Gastrocnemius medialis (tissue), 4 donors: ENCODE results near the gene CADM2. TPM values are rescaled to one million over a fixed set of nuclear protein-coding genes. Genes with fewer than 3 reads are reported as not detected.
A peak's percentile ranks its signal among the peaks of the same experiment; 100 is the strongest.

Experiments
- ATAC-seq, 2 donors: fragments of 150-250 bp; one replicate each; pipeline ENCODE4 v1.9.1; 2016
- DNase-seq, 2 donors: peaks; one replicate each; pipeline ENCODE4 v3.0.0-alpha.2; 2019
- H3K27ac ChIP-seq, 4 donors: fragments of 200-600 bp; sonication (generic); 1 replicate in 1 of 4; 2 replicates in 3 of 4; pipeline ENCODE4 v1.5.1; 2016 to 2018; ENCODE audit warnings: mild to moderate bottlenecking in 2 of 4, moderate library complexity in 1 of 4
- H3K27me3 ChIP-seq, 3 donors: fragments of 200-600 bp; sonication (generic) in 2 of 3; 1 replicate in 1 of 3; 2 replicates in 2 of 3; pipeline versions ENCODE4 v1.5.1 to v1.6.0; 2016 to 2019; ENCODE audit warnings: mild to moderate bottlenecking in 1 of 3, moderate library complexity in 1 of 3
- H3K36me3 ChIP-seq, 2 donors: fragments of 200-600 bp; sonication (generic) in 1 of 2; one replicate each; pipeline ENCODE4 v1.5.1; 2017 to 2018
- H3K4me1 ChIP-seq, 2 donors: fragments of 200-600 bp; sonication (generic) in 1 of 2; one replicate each; pipeline ENCODE4 v1.5.1; 2016 to 2017; ENCODE audit warnings: mild to moderate bottlenecking in 2 of 2
- H3K4me3 ChIP-seq, 4 donors: fragments of 200-600 bp; sonication (generic) in 3 of 4; 1 replicate in 1 of 4; 2 replicates in 3 of 4; pipeline ENCODE4 v1.5.1; 2016 to 2019; ENCODE audit warnings: mild to moderate bottlenecking in 2 of 4
- H3K9me3 ChIP-seq, 3 donors: fragments of 200-600 bp; sonication (generic) in 2 of 3; 1 replicate in 1 of 3; 2 replicates in 2 of 3; pipeline ENCODE4 v1.5.1; 2016 to 2019
- POLR2A ChIP-seq, 2 donors: fragments of 450-650 bp; IDR thresholded peaks; one replicate each; pipeline ENCODE4 v1.6.1; 2017; ENCODE audit warnings: antibody characterized with exemption in 2 of 2, mild to moderate bottlenecking in 2 of 2, moderate library complexity in 2 of 2
- in situ Hi-C, 4 donors: fragments of 200-750 bp; cut with MboI; loops; one replicate each; pipeline versions ENCODE4 v1.15.0 to v1.8.0; 2017; ENCODE audit warnings: low sequenced_read_pairs in 4 of 4
- intact Hi-C: fragments of 100-400 bp; cut with DNase I; formaldehyde crosslinking; loops from one replicate; pipeline ENCODE4 v1.15.1; 2023; ENCODE audit warnings: low total_unique reads
- total RNA-seq, 4 donors: library from RNA; depleted of rRNA; stranded (reverse); fragments of >200 nt; gene quantifications; one replicate each; pipeline versions ENCODE4 v1.1.0 to v1.2.3, GENCODE V29; 2016
- TF ChIP-seq, protein P1 (sequence below), 5 experiments: fragments of 450-650 bp in 3 of 5; fragments of 200-600 bp in 2 of 5; sonication (generic) in 2 of 5; IDR thresholded peaks in 4 of 5; conservative IDR thresholded peaks in 1 of 5; 1 replicate in 4 of 5; 2 replicates in 1 of 5; pipeline ENCODE4 v1.5.1; 2016 to 2019; ENCODE audit warnings: antibody characterized with exemption in 5 of 5, mild to moderate bottlenecking in 3 of 5, moderate library complexity in 3 of 5

CADM2 gene
- total RNA-seq, 4 donors from 2014 or later, result 2.7 to 9.0 (median 6.0) TPM

DNA sequence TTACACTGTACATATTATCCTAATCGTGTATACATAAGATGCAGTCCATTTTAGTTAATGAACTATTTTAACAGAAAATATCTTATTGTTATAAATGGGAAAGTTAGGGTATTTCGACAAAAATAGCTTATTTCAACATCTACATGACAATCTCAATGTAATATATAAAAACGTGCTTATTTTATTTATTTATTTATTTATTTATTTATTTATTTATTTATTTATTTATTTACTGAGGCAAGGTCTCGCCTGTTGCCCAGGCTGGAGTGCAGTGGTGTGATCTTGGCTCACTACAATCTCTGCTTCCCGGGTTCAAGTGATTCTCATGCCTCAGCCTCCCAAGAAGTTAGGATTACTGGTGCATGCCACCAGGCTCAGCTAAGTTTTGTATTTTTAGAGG, 614.2 kb downstream of the CADM2 start:
- intact Hi-C loops, result no loop called here
- no peak overlapping the region for H3K4me3 ChIP-seq
- no peaks in the 10 kb centered on the region for H3K27me3 ChIP-seq
- ATAC-seq, result no peak
- in situ Hi-C loops, result loop anchor here in 2 of 4 donors (10.0 to 25.0 kb wide), 3 partner anchors 598 to 1036 kb away; no protein-coding TSS in a partner anchor
- no peak for TF ChIP-seq POLR2A (IDR thresholded peaks at IDR 0.05)
- TF ChIP-seq, protein P1, sequence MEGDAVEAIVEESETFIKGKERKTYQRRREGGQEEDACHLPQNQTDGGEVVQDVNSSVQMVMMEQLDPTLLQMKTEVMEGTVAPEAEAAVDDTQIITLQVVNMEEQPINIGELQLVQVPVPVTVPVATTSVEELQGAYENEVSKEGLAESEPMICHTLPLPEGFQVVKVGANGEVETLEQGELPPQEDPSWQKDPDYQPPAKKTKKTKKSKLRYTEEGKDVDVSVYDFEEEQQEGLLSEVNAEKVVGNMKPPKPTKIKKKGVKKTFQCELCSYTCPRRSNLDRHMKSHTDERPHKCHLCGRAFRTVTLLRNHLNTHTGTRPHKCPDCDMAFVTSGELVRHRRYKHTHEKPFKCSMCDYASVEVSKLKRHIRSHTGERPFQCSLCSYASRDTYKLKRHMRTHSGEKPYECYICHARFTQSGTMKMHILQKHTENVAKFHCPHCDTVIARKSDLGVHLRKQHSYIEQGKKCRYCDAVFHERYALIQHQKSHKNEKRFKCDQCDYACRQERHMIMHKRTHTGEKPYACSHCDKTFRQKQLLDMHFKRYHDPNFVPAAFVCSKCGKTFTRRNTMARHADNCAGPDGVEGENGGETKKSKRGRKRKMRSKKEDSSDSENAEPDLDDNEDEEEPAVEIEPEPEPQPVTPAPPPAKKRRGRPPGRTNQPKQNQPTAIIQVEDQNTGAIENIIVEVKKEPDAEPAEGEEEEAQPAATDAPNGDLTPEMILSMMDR (IDR thresholded peaks at IDR 0.05 in 4 of 5, conservative IDR thresholded peaks at IDR 0.05 in 1 of 5), result no peak
- no peaks in the 10 kb centered on the region for H3K9me3 ChIP-seq
- no peaks in the 10 kb centered on the region for H3K4me1 ChIP-seq
- DNase-seq, result no peak
- H3K36me3 ChIP-seq, result no peaks in the 10 kb centered on the region
- no peak overlapping the region for H3K27ac ChIP-seq

DNA sequence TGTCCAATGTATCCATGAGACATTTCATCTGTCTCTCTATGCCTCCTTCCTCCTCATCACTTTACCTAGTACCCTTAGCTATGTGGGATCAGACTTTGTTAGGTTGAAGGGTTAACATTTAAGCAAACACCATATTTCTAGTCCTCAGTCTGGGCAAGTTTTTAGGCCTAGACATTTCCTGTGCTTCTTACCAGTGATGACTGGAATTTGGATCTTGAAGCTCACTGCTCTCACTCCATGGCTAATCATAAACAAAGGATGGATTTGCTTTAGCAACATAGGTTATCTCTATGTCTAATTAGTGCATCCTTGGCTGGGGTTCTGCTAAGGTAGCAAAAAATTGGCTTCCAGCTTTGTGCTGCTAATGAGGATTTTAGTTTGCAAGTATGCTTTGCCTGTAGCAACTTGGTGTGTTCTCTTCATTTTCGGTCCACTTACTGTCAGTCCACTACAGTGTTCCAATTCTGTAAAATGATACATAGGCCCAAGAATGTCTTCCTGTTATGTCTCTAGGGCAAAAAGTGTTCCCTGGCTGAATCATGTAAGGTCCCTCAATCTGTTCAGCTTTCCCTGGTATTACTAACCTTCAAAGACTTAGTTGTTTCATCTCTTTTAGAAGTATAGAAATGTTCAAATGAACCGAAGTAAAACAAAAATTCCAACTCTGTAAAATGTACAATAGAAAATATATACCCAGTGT, 615.4 kb downstream of the CADM2 start:
- no peaks in the 10 kb centered on the region for H3K9me3 ChIP-seq
- H3K4me3 ChIP-seq, result no peak overlapping the region
- no peaks in the 10 kb centered on the region for H3K27me3 ChIP-seq
- DNase-seq (no peak), ATAC-seq (no peak)
- H3K4me1 ChIP-seq, result no peaks in the 10 kb centered on the region
- in situ Hi-C loops (loop anchor here in 2 of 4 donors (10.0 to 25.0 kb wide), 3 partner anchors 599 to 1037 kb away; no protein-coding TSS in a partner anchor), intact Hi-C loops (no loop called here)
- H3K27ac ChIP-seq, result no peak overlapping the region
- TF ChIP-seq, protein P1 (IDR thresholded peaks at IDR 0.05 in 4 of 5, conservative IDR thresholded peaks at IDR 0.05 in 1 of 5), result no peak
- no peak for TF ChIP-seq POLR2A (IDR thresholded peaks at IDR 0.05)
- H3K36me3 ChIP-seq, result no peaks in the 10 kb centered on the region

DNA sequence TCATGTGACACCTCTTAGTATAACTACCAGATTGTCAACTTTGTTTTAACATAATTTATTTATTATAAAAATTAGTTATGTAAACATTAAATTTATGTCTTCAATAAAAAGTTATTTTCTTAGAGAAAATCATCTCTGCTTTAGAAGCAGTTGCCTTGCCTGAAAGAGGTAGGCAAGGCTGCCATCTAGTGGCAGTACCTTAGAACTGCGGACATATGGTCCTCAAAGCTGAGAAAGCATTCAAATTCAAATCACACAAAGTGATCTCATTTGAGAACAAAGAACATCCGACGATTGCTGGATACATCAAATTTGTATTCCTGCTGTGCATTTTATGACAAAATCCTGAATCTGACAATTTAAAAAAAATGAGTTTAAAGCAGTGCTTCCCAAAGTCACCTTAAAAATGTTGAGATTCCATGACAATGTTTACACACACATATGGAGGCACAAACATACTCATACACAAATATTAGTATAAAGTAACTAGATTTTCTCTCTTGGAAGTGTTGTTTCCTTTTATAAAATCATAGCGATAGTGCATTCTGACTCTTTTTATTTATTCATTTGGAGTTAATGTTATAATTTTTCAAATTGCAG, 617.4 kb downstream of the CADM2 start:
- in situ Hi-C loops, result loop anchor here in 2 of 4 donors (10.0 to 25.0 kb wide), 3 partner anchors 601 to 1039 kb away; no protein-coding TSS in a partner anchor
- TF ChIP-seq POLR2A (IDR thresholded peaks at IDR 0.05), result no peak
- TF ChIP-seq, protein P1 (IDR thresholded peaks at IDR 0.05 in 4 of 5, conservative IDR thresholded peaks at IDR 0.05 in 1 of 5), result peak; percentile 62 to 89 (median 68)
- no peaks in the 10 kb centered on the region for H3K36me3 ChIP-seq
- DNase-seq, result peak in 1 of 2 donors; percentile 37
- H3K27ac ChIP-seq, result no peak overlapping the region
- H3K4me1 ChIP-seq, result no peaks in the 10 kb centered on the region
- ATAC-seq, result peak in 1 of 2 donors; percentile 18
- no peak overlapping the region for H3K4me3 ChIP-seq
- intact Hi-C loops, result loop anchor here (5.0 kb wide), 1 partner anchor 1029 kb away; no protein-coding TSS in a partner anchor
- H3K9me3 ChIP-seq, result no peaks in the 10 kb centered on the region
- no peaks in the 10 kb centered on the region for H3K27me3 ChIP-seq

DNA sequence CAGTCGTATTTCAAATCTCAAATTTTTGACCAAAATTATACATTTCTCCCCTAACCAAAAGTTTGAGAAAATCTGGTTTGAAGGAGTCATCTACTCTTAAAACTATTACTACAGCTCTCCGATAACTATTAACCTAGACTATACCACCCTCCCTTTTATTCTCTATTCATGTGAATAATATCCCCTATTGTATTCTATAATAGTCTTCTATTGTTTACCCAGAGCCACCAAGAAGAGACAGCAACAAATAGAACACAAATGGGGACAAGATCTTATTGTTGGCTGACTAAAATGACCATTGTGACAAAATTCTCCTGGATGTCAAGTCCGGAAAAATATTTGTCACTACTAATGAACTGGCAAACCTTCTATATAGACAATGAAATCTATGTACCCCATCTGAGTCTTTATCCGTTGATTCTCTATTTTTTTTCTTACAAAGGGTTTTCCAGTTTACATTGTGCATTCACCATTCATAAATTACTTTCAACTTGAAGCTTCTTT, 618.0 kb downstream of the CADM2 start:
- no peak overlapping the region for H3K27ac ChIP-seq
- H3K9me3 ChIP-seq, result no peaks in the 10 kb centered on the region
- H3K27me3 ChIP-seq, result no peaks in the 10 kb centered on the region
- H3K36me3 ChIP-seq, result no peaks in the 10 kb centered on the region
- TF ChIP-seq, protein P1 (IDR thresholded peaks at IDR 0.05 in 4 of 5, conservative IDR thresholded peaks at IDR 0.05 in 1 of 5), result no peak
- TF ChIP-seq POLR2A (IDR thresholded peaks at IDR 0.05), result no peak
- intact Hi-C loops (loop anchor here (5.0 kb wide), 1 partner anchor 1029 kb away; no protein-coding TSS in a partner anchor), in situ Hi-C loops (loop anchor here in 2 of 4 donors (10.0 to 25.0 kb wide), 3 partner anchors 602 to 1039 kb away; no protein-coding TSS in a partner anchor)
- no peaks in the 10 kb centered on the region for H3K4me1 ChIP-seq
- ATAC-seq (no peak), DNase-seq (no peak)
- no peak overlapping the region for H3K4me3 ChIP-seq
